HG03025 (cell line): ENCODE data around the gene MDFIC.

Source experiments
- ATAC-seq: cut with Tn5 transposase; IDR thresholded peaks from one replicate; pipeline ENCODE4 v1.9.1; 2021; ENCODE audit warnings: mild to moderate bottlenecking, moderate library complexity; ENCODE audit not compliant: unreplicated experiment, low FRiP score

Gene MDFIC

DNA sequence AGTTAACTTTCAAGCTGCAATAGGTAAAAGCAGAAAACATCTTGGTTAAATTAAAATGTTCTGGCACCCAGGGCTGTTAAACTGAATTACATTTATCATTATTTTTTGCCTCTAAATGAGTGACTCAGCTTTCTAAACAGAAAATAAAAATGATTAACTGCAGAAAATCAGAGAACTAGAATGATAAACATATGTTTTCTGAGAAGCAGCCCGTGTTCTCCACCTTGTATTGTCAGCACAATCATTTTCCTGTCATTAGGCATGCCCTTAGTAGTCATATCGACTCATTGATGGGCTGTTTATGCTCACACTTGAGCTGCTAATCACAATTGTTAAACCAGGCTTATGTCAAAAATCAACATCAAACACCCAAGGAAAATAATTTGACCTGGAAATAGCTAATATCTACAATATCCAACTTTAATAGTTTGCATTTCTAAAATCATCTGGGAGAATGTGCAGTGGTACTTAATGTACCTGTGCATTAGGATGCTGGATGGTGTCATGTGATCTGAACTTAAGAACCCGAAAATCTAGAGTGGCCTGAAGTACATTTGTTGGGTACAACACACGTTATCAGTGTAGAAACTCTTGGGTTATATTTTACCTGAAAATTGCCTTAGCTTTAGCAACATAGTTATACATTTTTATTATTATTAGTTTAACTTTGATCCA, 2.3 kb downstream of the MDFIC start:
- no peak for ATAC-seq

DNA sequence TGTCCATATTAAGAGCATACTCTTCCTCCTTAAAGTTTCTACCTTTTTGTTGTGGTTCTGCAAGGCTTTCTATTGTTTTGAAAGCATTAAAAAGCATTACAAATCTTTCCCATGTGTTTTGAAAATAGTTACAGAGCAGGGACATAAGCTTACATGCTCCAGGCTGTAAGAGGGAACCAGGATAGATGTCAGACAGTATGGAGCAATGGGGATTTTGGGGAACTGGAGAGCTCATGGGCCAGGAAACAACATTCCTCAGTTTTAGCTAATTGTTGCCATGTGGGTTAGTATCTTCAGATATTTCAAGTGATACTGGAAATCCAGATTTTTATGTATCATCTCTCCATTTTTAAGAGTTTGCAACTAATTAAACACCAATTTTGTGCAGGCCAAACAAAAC, 3.5 kb downstream of the MDFIC start:
- no peak for ATAC-seq

DNA sequence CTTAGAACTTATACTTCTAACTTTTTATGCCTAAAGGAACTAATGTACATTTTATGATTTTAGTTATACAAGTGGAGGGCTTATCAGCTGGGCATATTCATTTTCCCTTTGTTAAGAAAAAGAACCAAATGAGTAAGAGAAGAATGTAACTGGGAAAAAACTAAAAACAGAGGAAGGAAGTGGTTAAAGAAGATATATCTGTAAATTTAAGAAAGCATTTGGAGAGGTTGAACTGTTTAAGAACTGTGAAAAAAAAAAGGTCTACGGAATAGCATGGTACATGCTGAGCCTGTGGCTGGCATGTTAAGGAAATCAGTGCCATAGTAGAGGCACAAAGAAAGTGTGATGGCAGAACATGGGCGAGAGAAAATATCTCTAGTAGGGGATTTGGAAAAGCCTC, 6.2 kb downstream of the MDFIC start:
- no peak for ATAC-seq

- ATAC-seq = no peak
Measured at GRCh38 chr7:114929570-114929969, 7.7 kb downstream of the MDFIC start.

- no peak for ATAC-seq
Measured at GRCh38 chr7:114930107-114930661, 8.3 kb downstream of the MDFIC start.

GRCh38 chr7:114930829-114931655, 9.1 kb downstream of the MDFIC start:
- ATAC-seq = peak; percentile 34

GRCh38 chr7:114931656-114932011, 9.7 kb downstream of the MDFIC start:
- ATAC-seq = peak; percentile 79

DNA sequence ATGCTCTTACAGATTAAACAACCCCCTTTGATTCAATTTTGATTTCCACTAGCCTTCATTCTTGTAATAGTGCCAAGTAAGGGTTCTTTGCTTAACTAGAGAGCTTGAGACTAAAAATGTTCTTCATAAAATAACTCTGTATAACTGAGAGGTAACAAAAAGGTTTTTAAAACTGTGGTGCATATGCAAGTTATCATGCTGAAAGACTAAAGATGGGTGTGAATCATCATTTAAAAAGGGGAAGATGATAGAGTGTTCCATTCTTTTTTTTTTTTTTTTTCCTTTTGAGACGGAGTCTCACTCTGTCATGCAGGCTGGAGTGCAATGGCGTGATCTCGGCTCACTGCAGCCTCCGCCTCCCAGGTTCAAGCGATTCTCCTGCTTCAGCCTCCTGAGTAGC, 11.1 kb downstream of the MDFIC start:
- no peak for ATAC-seq

DNA sequence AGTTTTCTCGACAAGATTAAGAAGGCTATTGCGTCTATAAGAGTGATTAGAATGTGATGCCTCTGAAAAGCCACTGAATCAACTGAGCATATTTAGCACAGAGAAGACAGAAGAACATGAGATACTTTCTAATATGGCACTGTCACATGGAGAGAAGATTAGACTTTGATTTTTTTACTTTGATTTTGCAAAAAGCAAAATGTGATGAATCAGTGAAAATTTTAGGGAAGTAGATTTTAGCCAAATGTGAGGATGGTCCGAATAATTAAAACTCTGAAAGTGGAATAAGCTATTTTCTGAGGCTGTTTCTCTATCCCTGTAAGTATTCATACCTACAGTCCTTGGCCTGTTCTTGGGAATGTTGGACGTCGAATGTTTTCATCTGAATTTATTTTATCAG, 11.8 kb downstream of the MDFIC start:
- no peak for ATAC-seq

- no peak for ATAC-seq
Measured at GRCh38 chr7:114934086-114934485, 12.2 kb downstream of the MDFIC start.

DNA sequence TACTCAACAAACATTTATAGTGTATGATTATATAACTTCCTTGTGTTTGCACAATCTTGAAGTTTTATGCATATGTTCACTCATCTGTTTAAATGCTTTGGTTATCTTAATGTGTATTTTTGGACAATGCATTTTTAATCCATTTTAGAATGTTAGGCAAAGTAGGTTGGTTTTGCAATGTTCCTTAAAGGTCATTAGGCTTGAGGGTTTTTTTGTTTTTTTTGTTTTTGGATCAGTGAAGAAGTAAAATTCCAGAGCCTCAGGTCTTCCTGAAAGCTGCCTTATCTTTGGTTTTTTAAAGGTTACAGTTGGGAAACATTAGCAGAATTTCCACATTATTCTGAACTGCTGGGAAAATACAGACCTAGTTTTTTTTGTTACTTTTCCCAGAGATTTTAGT, 12.8 kb downstream of the MDFIC start:
- no peak for ATAC-seq

DNA sequence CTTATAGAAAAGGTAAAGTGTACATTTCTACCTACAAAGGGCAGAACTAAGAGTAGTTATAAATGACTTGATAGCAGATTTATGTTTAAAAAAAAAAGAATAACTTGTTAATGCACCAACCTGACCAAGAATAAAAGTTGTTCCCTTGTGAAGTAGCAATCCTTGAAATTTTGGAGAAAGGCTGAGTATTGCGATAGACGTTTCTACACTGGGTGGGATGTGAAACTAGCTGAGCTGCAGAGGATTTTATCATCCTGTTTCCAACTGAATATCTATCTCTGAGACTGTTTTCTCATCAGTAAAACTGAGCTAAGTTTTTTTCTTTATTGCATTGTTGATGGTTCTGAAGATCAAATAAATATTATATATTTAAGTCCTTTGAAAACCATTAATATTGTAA, 14.6 kb downstream of the MDFIC start:
- no peak for ATAC-seq

- ATAC-seq = no peak
Measured at GRCh38 chr7:114937446-114937845, 15.6 kb downstream of the MDFIC start.

- no peak for ATAC-seq
Measured at GRCh38 chr7:114938785-114939184, 16.9 kb downstream of the MDFIC start.

DNA sequence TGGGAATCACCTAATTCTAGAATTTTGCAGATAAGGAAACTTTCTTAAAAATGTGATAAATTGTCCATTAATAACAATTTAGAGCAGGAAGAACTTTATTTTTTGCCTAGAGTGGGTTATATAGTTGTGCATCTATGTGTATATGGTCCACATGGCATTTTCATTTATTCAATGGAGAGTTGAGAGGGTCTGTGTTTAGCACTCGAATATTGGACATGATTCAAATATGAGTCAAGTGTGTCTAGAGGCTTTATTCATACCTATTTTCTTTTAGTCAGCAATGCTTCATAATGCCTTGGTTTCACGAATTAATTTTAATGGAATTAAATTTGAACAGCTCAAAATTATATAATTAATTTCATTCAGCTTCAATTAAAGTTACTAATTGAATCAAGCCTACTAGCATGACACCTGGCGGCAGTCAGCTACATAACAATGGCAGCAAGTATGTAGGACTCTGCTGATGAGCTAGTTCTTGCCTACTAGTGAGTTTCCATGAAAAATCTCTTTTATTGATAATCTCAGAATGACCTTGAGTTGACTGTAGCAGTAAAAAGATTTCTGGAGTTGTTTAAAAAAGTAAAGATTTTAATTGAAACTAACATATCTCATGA, 17.7 kb downstream of the MDFIC start:
- ATAC-seq = no peak

GRCh38 chr7:114940220-114940619, 18.3 kb downstream of the MDFIC start:
- ATAC-seq = no peak

DNA sequence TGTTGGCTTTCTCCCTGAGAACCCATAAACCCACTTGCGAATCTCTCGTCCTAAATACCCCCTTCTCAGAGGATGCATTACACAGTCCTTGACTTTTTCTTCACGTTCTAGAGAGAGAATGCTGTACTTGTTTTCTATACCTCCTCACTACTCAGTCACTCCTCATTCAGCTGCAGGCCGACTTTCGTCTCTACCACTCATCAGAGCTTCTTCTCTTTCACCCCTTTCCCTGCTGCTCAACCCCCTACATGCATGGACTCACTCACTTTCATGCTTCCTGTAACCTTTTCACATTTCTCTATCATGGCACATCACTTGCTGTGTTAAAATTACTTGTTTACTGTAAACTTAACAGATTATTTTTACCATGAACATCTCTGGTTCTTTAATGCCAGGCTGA, 19.8 kb downstream of the MDFIC start:
- ATAC-seq = peak; percentile 59

DNA sequence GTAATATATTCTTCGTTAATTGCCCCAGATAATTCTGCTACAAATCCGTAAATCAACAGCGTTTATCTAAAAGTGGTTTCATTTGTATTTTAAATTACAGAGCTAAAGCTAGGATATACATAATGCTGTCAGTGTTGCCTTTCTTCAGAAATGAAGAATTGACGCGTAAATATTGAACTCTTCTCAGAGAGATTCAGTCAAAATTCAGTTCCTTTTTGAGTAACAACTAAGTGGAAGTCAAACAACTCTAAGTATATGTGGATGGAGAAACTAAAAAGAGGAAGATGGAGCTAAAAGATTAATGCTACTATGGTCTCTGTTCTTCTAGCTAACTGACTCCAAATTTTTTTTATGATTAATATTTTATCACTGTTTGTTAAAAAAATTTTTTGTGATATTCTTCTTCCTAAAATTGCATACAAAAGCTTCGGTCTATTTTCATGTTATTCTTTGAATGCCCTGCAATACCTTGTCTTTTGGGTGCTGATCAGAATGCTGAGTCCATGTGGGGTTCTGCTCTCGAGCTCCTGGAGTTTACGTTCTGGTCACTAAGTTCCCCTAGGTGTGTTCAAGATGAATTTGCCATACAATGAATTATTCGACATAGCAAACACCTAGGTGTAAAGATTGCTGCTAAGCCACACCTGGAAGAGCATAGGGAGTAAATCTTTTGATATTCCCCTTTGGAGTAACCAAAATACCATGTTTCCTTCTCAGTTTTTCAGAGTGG, 20.7 kb downstream of the MDFIC start:
- ATAC-seq = no peak

DNA sequence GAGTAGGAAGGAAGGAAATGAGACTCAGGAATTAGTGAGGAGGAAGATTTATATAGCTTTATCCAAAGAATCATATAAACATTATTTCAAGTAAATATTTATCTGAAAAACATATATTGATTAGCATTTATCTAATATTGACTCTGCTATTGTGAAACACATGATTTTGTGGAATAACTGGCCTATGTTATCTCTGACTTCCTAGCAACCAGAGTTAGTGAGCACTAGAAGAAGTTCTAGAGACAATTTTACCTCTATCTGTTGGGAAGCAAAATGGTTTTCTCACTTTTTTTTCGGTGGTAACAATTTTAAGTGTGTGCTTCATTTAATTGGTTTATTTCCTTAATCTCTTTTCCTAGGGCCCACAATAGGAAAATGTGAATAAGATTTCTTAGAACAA, 21.6 kb downstream of the MDFIC start:
- no peak for ATAC-seq

GRCh38 chr7:114943953-114944744, 22.3 kb downstream of the MDFIC start:
- no peak for ATAC-seq
